ENCODE data around the gene ELOVL7.

DNA sequence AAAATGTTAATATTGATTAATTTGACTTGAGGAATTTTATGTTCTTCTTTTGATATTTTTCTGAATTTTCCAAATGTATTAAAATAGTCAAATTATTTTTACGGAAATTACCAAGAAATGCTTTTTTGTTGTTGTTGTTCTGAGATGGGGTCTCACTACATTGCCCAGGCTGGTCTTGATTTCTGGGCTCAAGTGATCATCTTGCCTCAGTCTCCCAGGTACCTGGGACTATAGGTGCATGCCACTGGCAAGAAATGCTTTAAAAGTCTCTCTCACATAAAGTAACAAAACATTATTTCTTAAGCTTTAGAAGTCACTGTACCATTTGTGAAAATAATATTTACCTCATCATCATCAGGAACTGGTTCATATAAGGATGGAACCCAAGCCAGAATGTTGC is 43.0 kb upstream of the ELOVL7 start:
- no peak for TF ChIP-seq CTCF (IDR thresholded peaks at IDR 0.05)
- TF ChIP-seq POLR2A (IDR thresholded peaks at IDR 0.05), result no peak
